ENCODE results near the gene CARD6. TPM values are rescaled to one million over a fixed set of nuclear protein-coding genes. Genes with fewer than 3 reads are reported as not detected.

The CARD6 gene
- total and polyA plus RNA-seq, 9 of the 15 experiments (the other 6 are each of a cell fraction or from before 2014, with no cell fraction given), result 3.5 to 8.3 (median 5.9) TPM

- TF ChIP-seq E2F8 (IDR thresholded peaks at IDR 0.05; ENCODE audit: low read depth, partially characterized antibody) (no peak), KAT7 (CRISPR knock-in tag; IDR thresholded peaks at IDR 0.05; ENCODE audit: borderline replicate concordance) (peak; percentile 78; the same call in 1 of the 2 replicates), MBD1 (CRISPR knock-in tag; IDR thresholded peaks at IDR 0.05) (no peak), ZNF511 (CRISPR knock-in tag; IDR thresholded peaks at IDR 0.05) (peak; percentile 41; the same call in 1 of the 2 replicates), STAT5B (CRISPR knock-in tag; IDR thresholded peaks at IDR 0.05) (no peak), ZNF354B (CRISPR knock-in tag; IDR thresholded peaks at IDR 0.05) (no peak), ATF7 (IDR thresholded peaks at IDR 0.05) (0 out of 2 replicates have a peak, but pooled peaks have one; percentile 40), PTRF (tag; IDR thresholded peaks at IDR 0.05) (no peak), ZC3H8 (IDR thresholded peaks at IDR 0.05) (no peak), ARID3A (IDR thresholded peaks at IDR 0.05; ENCODE audit: borderline replicate concordance, low read depth, low read length) (no peak), ZBTB2 (IDR thresholded peaks at IDR 0.05) (no peak), ZBTB7A (IDR thresholded peaks at IDR 0.05; ENCODE audit: borderline replicate concordance, control insufficient read depth, low read depth, low read length) (peak; percentile 72; the same call in 1 of the 2 replicates), AFF1 (IDR thresholded peaks at IDR 0.05; ENCODE audit: low read depth in 1 of 2, partially characterized antibody in 2 of 2) (no peak)
These were observed 43.0 kb upstream of the CARD6 start, which contains the start of gene PRKAA1 (continued) for GRCh38 chr5:40798012-40798800.
